Right lobe of liver (tissue), 6 donors: ENCODE results near the gene MDM2. TPM values are rescaled to one million over a fixed set of nuclear protein-coding genes. Genes with fewer than 3 reads are reported as not detected.

Experiments
- ATAC-seq, 4 donors: fragments of 200-7000 bp; cut with Tn5 transposase; one replicate each; pipeline ENCODE4 v1.9.1; 2020; ENCODE audit warnings: mild to moderate bottlenecking in 4 of 4, moderate library complexity in 4 of 4
- DNase-seq, 3 donors: peaks; one replicate each; pipeline ENCODE4 v3.0.0-alpha.2; 2020
- H3K27ac ChIP-seq, 3 donors: fragments of 200-600 bp; one replicate each; pipeline ENCODE4 v1.8.0; 2022
- H3K27me3 ChIP-seq, 2 donors: fragments of 200-600 bp; one replicate each; pipeline ENCODE4 v1.8.0; 2022
- H3K36me3 ChIP-seq, 4 donors: fragments of 200-600 bp; sonication (generic) in 1 of 4; one replicate each; pipeline versions ENCODE4 v1.5.1 to v1.8.0; 2017 to 2022; ENCODE audit warnings: control low read depth in 1 of 4
- H3K4me1 ChIP-seq, 4 donors: fragments of 200-600 bp; sonication (generic) in 1 of 4; one replicate each; pipeline versions ENCODE4 v1.5.1 to v1.8.0; 2017 to 2022; ENCODE audit warnings: control low read depth in 1 of 4
- H3K4me3 ChIP-seq, 3 donors: fragments of 200-600 bp; one replicate each; pipeline ENCODE4 v1.8.0; 2022
- H3K9me3 ChIP-seq, 4 donors: fragments of 200-600 bp; sonication (generic) in 1 of 4; one replicate each; pipeline versions ENCODE4 v1.5.1 to v1.8.0; 2017 to 2022; ENCODE audit warnings: control low read depth in 1 of 4
- POLR2A ChIP-seq: fragments of 450-650 bp; IDR thresholded peaks from one replicate; pipeline ENCODE4 v1.6.1; 2017; ENCODE audit warnings: antibody characterized with exemption, mild to moderate bottlenecking
- WGBS: methylation state at CpG from one replicate; pipeline ENCODE4 v1.1.6; 2018; ENCODE audit warnings: low coverage, low lambda C conversion rate; ENCODE audit not compliant: insufficient coverage; ENCODE audit errors: missing lambda C conversion rate; 5-methylcytosine and 5-hydroxymethylcytosine counted together
- intact Hi-C, 2 donors: fragments of 100-400 bp; cut with DNase I; formaldehyde crosslinking; loops; one replicate each; pipeline versions ENCODE4 v1.11.2 to v1.14.1; 2022
- total RNA-seq, 6 experiments: library from RNA; depleted of rRNA in 2 of 6; stranded (reverse); fragments of >200 nt in 2 of 6; fragmentation: NEBNext Ultra II Directional in 3 of 6; extraction: Animal tissue kit (Norgen Biotek cat#: 25700) in 3 of 6; gene quantifications; one replicate each; pipeline versions ENCODE4 v1.1.0 to v1.2.4, GENCODE V29; 2016 to 2023
- TF ChIP-seq, protein P1 (sequence below), 4 donors: fragments of 200-600 bp in 3 of 4; fragments of 450-650 bp in 1 of 4; IDR thresholded peaks; one replicate each; pipeline versions ENCODE4 v1.5.1 to v1.8.0; 2016 to 2022; ENCODE audit warnings: antibody characterized with exemption in 4 of 4, mild to moderate bottlenecking in 2 of 4
- donor health status: DM: no; HTN: yes; CAD: no.
- donor health status: DM: no; HTN: no; CAD: no.
- donor health status: DM: no; HTN: no; CAD: no.
- donor health status: DM: no; HTN: yes; CAD: no.
- donor health status: DM: no; HTN: yes; CAD: no.

Gene MDM2
- total RNA-seq, 6 experiments from 2014 or later: 56.9 to 74.3 (median 64.0) TPM

DNA sequence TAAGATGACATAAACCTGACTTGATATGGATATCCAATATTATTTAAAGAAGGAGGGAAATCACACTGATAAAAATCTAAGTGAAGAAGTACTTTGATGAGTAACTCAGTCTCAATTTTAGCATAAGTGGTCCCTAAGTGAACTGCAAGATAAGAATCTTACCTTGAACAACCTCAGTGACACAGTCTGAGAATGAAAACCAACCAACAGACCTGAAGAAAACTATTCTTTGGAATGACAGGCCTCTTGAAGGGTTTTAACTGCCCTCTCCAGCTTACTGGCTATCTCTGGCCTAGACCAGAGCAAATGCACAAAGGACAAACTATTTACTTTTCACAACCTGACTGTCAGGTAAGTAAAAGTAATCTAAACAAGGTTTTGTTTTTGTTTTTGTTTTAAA, 80.3 kb downstream of the MDM2 start:
- H3K27ac ChIP-seq: no peak overlapping the region
- ATAC-seq (no peak), DNase-seq (no peak)

GRCh38 chr12:68890701-68891113, 82.7 kb downstream of the MDM2 start:
- ATAC-seq (peak in 3 of 4 donors; percentile 13 to 68 (median 22)), DNase-seq (no peak)
- no peaks in the 10 kb centered on the region for H3K27me3 ChIP-seq
- no peak overlapping the region for H3K27ac ChIP-seq
- H3K4me1 ChIP-seq: peaks cover 0 to 5% (median 0%) of the 10 kb centered on the region in 4 donors
- no peaks in the 10 kb centered on the region for H3K9me3 ChIP-seq
- 68% methylated on average over 3 of the region's 4 CpGs for WGBS
- no peaks in the 10 kb centered on the region for H3K36me3 ChIP-seq
- intact Hi-C loops: loop anchor here in 1 of 2 donors (5.0 kb wide), 1 partner anchor 182 kb away; no protein-coding TSS in a partner anchor
- TF ChIP-seq POLR2A: no peak
- TF ChIP-seq, protein P1, sequence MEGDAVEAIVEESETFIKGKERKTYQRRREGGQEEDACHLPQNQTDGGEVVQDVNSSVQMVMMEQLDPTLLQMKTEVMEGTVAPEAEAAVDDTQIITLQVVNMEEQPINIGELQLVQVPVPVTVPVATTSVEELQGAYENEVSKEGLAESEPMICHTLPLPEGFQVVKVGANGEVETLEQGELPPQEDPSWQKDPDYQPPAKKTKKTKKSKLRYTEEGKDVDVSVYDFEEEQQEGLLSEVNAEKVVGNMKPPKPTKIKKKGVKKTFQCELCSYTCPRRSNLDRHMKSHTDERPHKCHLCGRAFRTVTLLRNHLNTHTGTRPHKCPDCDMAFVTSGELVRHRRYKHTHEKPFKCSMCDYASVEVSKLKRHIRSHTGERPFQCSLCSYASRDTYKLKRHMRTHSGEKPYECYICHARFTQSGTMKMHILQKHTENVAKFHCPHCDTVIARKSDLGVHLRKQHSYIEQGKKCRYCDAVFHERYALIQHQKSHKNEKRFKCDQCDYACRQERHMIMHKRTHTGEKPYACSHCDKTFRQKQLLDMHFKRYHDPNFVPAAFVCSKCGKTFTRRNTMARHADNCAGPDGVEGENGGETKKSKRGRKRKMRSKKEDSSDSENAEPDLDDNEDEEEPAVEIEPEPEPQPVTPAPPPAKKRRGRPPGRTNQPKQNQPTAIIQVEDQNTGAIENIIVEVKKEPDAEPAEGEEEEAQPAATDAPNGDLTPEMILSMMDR (IDR thresholded peaks at IDR 0.05): no peak
- H3K4me3 ChIP-seq: no peak overlapping the region

More for the DNA sequence above, 80.3 kb downstream of the MDM2 start:
- H3K4me3 ChIP-seq: no peak overlapping the region
- intact Hi-C loops: no loop called here
- H3K27me3 ChIP-seq: no peaks in the 10 kb centered on the region
- TF ChIP-seq, protein P1 (IDR thresholded peaks at IDR 0.05): no peak
- no peak for TF ChIP-seq POLR2A
- H3K4me1 ChIP-seq: peaks cover 0 to 4% (median 0%) of the 10 kb centered on the region in 4 donors
- H3K9me3 ChIP-seq: no peaks in the 10 kb centered on the region
- peaks cover 0 to 5% (median 0%) of the 10 kb centered on the region in 4 donors for H3K36me3 ChIP-seq

DNA sequence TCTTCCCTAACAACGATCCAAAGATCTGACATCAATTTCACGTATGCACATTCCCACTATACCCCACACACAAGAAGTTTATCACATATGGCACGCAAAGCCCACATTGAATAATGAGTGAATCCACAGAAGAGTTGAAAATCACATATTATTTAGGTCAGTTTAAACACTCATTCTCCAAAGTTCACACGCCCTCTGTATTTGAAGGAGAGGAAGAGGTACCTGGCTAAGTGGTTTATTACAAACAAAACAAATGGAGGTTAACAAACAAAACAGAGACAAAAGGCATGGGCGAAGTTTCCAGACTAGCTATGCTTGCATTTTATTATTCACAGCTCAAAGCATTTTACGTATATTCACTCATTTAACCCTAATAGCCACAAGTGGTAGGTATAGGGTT, 83.2 kb downstream of the MDM2 start:
- Histone ChIP-seq H3K4me3 (no peak overlapping the region), H3K9me3 (no peaks in the 10 kb centered on the region), H3K4me1 (peaks cover 0 to 9% (median 2%) of the 10 kb centered on the region in 4 donors), H3K36me3 (no peaks in the 10 kb centered on the region), H3K27ac (no peak overlapping the region), H3K27me3 (no peaks in the 10 kb centered on the region)
- ATAC-seq (no peak), DNase-seq (no peak)
- intact Hi-C loops: loop anchor here in 1 of 2 donors (5.0 kb wide), 1 partner anchor 181 kb away; no protein-coding TSS in a partner anchor
- TF ChIP-seq, protein P1 (IDR thresholded peaks at IDR 0.05): no peak
- TF ChIP-seq POLR2A: no peak
- WGBS: 89% methylated on average over 6 of the region's 6 CpGs

- H3K4me3 ChIP-seq: no peak overlapping the region
Measured at GRCh38 chr12:68893201-68893600, 85.2 kb downstream of the MDM2 start.

More at GRCh38 chr12:68893201-68893600, 85.2 kb downstream of the MDM2 start:
- Histone ChIP-seq H3K27me3 (no peaks in the 10 kb centered on the region), H3K9me3 (no peaks in the 10 kb centered on the region), H3K4me1 (peaks cover 0 to 26% (median 12%) of the 10 kb centered on the region in 4 donors), H3K27ac (no peak overlapping the region), H3K36me3 (no peaks in the 10 kb centered on the region)
- intact Hi-C loops: loop anchor here in 1 of 2 donors (5.0 kb wide), 1 partner anchor 179 kb away; no protein-coding TSS in a partner anchor
- ATAC-seq: no peak
- no peak for DNase-seq
- no CpG with 5 or more reads among the region's 2 CpGs for WGBS
- TF ChIP-seq, protein P1 (IDR thresholded peaks at IDR 0.05): no peak
- no peak for TF ChIP-seq POLR2A
